ENCODE data around the gene DEAF1. TPM values are rescaled to one million over a fixed set of nuclear protein-coding genes. Genes with fewer than 3 reads are reported as not detected.

DEAF1 gene
- total and polyA plus RNA-seq, 9 of the 15 experiments (the other 6 are each of a cell fraction or from before 2014, with no cell fraction given), result 2.0 to 69.1 (median 26.8) TPM

DNA sequence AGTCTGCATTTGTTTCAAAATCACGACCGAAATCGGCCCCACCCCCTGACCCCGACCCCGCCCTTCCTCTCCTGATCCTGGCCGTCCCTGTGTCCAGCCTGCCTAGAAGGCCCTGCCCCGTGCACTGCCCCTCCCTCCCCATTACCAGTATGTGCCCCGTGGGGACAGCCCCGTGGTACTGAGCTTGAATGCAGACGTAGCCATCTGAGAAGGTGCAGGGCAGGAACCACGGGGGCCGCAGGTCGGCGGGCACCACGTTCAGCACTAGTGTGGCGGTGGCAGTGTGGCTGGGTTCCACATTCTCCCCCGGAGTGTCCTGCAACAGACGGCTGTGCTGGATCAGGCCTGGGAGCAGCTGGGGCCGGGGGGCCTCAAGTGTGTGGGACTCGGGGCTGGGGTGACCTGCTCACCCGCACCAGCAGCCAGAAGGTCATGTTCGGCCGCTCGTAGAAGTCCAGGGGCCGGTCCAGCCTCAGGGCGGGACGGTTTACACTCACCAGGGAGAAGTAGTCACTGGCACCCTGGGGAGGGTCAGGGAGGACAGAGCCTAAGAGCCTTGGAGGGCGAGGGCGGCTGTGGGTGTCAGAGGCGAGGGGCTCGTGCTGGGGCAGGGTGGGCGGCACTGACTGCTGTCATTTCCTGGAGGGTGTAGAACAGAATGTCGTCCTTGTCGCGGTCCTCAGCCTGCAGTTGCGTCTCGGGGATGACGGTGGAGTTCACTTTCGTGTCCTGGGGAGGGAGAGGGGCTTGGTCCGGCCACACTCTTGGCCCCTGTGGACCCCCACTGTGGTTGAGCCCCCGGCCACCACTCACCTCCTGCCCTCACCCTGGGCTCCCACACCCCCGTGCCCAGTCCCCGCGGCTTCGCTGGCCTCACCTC is 73.8 kb downstream of the DEAF1 start:
- Histone ChIP-seq H3K27me3 (ENCODE audit: control insufficient read depth in 2 of 2, insufficient read depth in 2 of 2, low read length in 2 of 2) (no peaks in the 10 kb centered on the region), H2AFZ (ENCODE audit: low read depth, low read length) (no peak overlapping the region), H3K9ac (ENCODE audit: insufficient read depth in 1 of 2, low read depth in 2 of 2, low read length in 2 of 2) (no peak overlapping the region; a peak in 1 of 4 replicates), H3K36me3 (ENCODE audit: control insufficient read depth, insufficient read depth, low read length) (peaks cover 37% of the 10 kb centered on the region; the same call in 2 of the 3 replicates), H3K9me3 (replicated peaks; ENCODE audit: control insufficient read depth, insufficient read depth, low read depth, low read length) (no peaks in the 10 kb centered on the region), H3K4me1 (replicated peaks in 1 of 2; ENCODE audit: control insufficient read depth in 2 of 2, insufficient read depth in 2 of 2, low read length in 2 of 2) (peaks cover 3 to 74% of the 10 kb centered on the region in 2 experiments; a peak in 3 of 5 replicates), H3K27ac (ENCODE audit: extremely low read depth, low read depth, low read length) (no peak overlapping the region), H3K9me1 (ENCODE audit: control insufficient read depth, insufficient read depth, low read length) (peaks cover 6% of the 10 kb centered on the region), H3K79me2 (ENCODE audit: control insufficient read depth, insufficient read depth, low read length) (no peaks in the 10 kb centered on the region; the same call in 2 of the 3 replicates), H3K4me2 (ENCODE audit: insufficient read depth, low read length) (no peak overlapping the region), H4K20me1 (replicated peaks; ENCODE audit: control insufficient read depth, insufficient read depth, low read length) (no peaks in the 10 kb centered on the region), H3K4me3 (no peak overlapping the region)
- FAIRE-seq, result no peak
- no TSS peak for BruUV-seq (replicated peaks)
- TF ChIP-seq ETV1 (tag; conservative IDR thresholded peaks at IDR 0.05; ENCODE audit: low read depth), result no peak
- TF ChIP-seq POLR2A (conservative IDR thresholded peaks at IDR 0.05), result peak; percentile 36; the same call in 1 of the 2 replicates
- TF ChIP-seq POLR2G (IDR thresholded peaks at IDR 0.05; ENCODE audit: low read depth, low read length), result 0 out of 2 replicates have a peak, but pooled peaks have one; percentile 37
- no peak for TF ChIP-seq GTF2A2 (tag; IDR thresholded peaks at IDR 0.05)
- TF ChIP-seq, protein P1, sequence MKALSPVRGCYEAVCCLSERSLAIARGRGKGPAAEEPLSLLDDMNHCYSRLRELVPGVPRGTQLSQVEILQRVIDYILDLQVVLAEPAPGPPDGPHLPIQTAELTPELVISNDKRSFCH (CRISPR knock-in tag; IDR thresholded peaks at IDR 0.05), result no peak
- TF ChIP-seq, protein P1 (tag; IDR thresholded peaks at IDR 0.05), result no peak
- TF ChIP-seq NEUROD1 (IDR thresholded peaks at IDR 0.05; ENCODE audit: borderline replicate concordance, low read depth, low read length, partially characterized antibody), result no peak
- TF ChIP-seq SMAD1 (IDR thresholded peaks at IDR 0.05; ENCODE audit: low read depth, low read length, partially characterized antibody), result no peak
- TF ChIP-seq ZNF444 (CRISPR knock-in tag; IDR thresholded peaks at IDR 0.05), result no peak
- TF ChIP-seq FIP1L1 (IDR thresholded peaks at IDR 0.05; ENCODE audit: low read depth, low read length, poor library complexity, severe bottlenecking), result peak; percentile 9
- TF ChIP-seq U2AF2 (optimal IDR thresholded peaks at IDR 0.05; ENCODE audit: low read depth, low read length), result no peak
- no peak for TF ChIP-seq CAMTA2 (CRISPR knock-in tag; conservative IDR thresholded peaks at IDR 0.05)
- TF ChIP-seq, protein P2, sequence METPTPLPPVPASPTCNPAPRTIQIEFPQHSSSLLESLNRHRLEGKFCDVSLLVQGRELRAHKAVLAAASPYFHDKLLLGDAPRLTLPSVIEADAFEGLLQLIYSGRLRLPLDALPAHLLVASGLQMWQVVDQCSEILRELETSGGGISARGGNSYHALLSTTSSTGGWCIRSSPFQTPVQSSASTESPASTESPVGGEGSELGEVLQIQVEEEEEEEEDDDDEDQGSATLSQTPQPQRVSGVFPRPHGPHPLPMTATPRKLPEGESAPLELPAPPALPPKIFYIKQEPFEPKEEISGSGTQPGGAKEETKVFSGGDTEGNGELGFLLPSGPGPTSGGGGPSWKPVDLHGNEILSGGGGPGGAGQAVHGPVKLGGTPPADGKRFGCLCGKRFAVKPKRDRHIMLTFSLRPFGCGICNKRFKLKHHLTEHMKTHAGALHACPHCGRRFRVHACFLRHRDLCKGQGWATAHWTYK (CRISPR knock-in tag; IDR thresholded peaks at IDR 0.05), result no peak
- TF ChIP-seq ZNF57 (CRISPR knock-in tag; IDR thresholded peaks at IDR 0.05), result no peak
- no peak for TF ChIP-seq TAF9B (IDR thresholded peaks at IDR 0.05; ENCODE audit: partially characterized antibody)
- no peak for TF ChIP-seq ZNF707 (CRISPR knock-in tag; conservative IDR thresholded peaks at IDR 0.05)
- TF ChIP-seq HNRNPLL (IDR thresholded peaks at IDR 0.05; ENCODE audit: low read depth, low read length, poor library complexity, severe bottlenecking), result no peak
- no peak for DNase-seq (ENCODE audit: extremely low read depth in 1 of 4, low spot score in 3 of 4)
- CTCF ChIA-PET (ENCODE audit: low intra/inter-chr PET ratio), result interaction anchor here (0.6 kb wide), 1 partner anchor 40 kb away, joined by 3 read pairs; no protein-coding TSS in a partner anchor
- in situ Hi-C loops (cut with MboI) (no loop called here), intact Hi-C loops (cut with micrococcal nuclease) (no loop called here)
- 84% methylated on average over 30 of the region's 45 CpGs for WGBS (ENCODE audit: insufficient coverage, low coverage, missing lambda C conversion rate)
- no peak; the same call in 2 of the 3 replicates for ATAC-seq
- POLR2A ChIA-PET, result no interaction called here
